ENCODE measurements around the gene EXOC4. TPM values are rescaled to one million over a fixed set of nuclear protein-coding genes. Genes with fewer than 3 reads are reported as not detected.
A peak's percentile ranks its signal among the peaks of the same experiment; 100 is the strongest.

The EXOC4 gene
- total and polyA plus RNA-seq, 2 donors (not counting 1 experiment from before 2014, with no cell fraction given), result 79.6 to 158 TPM

DNA sequence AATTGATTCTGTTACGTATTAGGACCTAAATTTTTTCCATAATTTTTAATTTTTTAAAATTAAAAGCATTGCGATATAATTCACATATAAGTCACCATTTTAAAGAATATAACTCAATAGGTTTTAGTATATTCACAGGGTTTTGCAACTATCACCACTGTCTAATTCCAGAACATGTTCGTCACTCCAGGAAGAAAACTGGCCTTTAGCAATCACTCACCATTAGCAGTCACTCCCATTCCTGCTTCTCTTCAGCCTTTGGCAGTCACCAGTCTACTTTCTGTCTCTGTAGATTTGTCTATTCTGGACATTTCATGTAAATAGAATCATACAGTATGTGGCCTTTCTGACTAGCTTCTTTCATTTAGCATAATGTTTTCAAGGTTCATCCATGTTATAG, 176.5 kb downstream of the EXOC4 start:
- no peak for TF ChIP-seq EZH2 (IDR thresholded peaks at IDR 0.05; ENCODE audit: low read length, missing control alignments)
- TF ChIP-seq, protein P1, sequence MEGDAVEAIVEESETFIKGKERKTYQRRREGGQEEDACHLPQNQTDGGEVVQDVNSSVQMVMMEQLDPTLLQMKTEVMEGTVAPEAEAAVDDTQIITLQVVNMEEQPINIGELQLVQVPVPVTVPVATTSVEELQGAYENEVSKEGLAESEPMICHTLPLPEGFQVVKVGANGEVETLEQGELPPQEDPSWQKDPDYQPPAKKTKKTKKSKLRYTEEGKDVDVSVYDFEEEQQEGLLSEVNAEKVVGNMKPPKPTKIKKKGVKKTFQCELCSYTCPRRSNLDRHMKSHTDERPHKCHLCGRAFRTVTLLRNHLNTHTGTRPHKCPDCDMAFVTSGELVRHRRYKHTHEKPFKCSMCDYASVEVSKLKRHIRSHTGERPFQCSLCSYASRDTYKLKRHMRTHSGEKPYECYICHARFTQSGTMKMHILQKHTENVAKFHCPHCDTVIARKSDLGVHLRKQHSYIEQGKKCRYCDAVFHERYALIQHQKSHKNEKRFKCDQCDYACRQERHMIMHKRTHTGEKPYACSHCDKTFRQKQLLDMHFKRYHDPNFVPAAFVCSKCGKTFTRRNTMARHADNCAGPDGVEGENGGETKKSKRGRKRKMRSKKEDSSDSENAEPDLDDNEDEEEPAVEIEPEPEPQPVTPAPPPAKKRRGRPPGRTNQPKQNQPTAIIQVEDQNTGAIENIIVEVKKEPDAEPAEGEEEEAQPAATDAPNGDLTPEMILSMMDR (conservative IDR thresholded peaks at IDR 0.05 in 1 of 2, IDR thresholded peaks at IDR 0.05 in 1 of 2; ENCODE audit: low read depth in 1 of 2, low read length in 2 of 2), result no peak
- Histone ChIP-seq H3K27ac (ENCODE audit: insufficient read depth, low read length) (no peak overlapping the region), H3K4me3 (replicated peaks in 1 of 4; ENCODE audit: control extremely low read depth in 1 of 4, insufficient read depth in 1 of 4, low read depth in 3 of 4, low read length in 4 of 4) (no peak overlapping the region), H3K36me3 (ENCODE audit: control insufficient read depth, insufficient read depth, low read length) (no peaks in the 10 kb centered on the region), H3K27me3 (ENCODE audit: control insufficient read depth, insufficient read depth, low read length) (no peaks in the 10 kb centered on the region), H3K9me3 (ENCODE audit: control insufficient read depth, insufficient read depth, low read depth, low read length) (no peaks in the 10 kb centered on the region), H3K4me2 (ENCODE audit: extremely low read depth, insufficient read depth, low read length) (no peak overlapping the region), H2AFZ (ENCODE audit: low read length) (no peak overlapping the region), H4K20me1 (ENCODE audit: control insufficient read depth, extremely low read depth, insufficient read depth, low read length) (no peaks in the 10 kb centered on the region), H3K79me2 (ENCODE audit: control insufficient read depth, insufficient read depth, low read length) (no peaks in the 10 kb centered on the region), H3K4me1 (ENCODE audit: control insufficient read depth, extremely low read depth, insufficient read depth, low read length) (no peaks in the 10 kb centered on the region), H3K9ac (ENCODE audit: insufficient read depth, low read length) (no peak overlapping the region)
- DNase-seq (ENCODE audit: low read depth in 2 of 2), result peak in 1 of 2 donors; percentile 53

DNA sequence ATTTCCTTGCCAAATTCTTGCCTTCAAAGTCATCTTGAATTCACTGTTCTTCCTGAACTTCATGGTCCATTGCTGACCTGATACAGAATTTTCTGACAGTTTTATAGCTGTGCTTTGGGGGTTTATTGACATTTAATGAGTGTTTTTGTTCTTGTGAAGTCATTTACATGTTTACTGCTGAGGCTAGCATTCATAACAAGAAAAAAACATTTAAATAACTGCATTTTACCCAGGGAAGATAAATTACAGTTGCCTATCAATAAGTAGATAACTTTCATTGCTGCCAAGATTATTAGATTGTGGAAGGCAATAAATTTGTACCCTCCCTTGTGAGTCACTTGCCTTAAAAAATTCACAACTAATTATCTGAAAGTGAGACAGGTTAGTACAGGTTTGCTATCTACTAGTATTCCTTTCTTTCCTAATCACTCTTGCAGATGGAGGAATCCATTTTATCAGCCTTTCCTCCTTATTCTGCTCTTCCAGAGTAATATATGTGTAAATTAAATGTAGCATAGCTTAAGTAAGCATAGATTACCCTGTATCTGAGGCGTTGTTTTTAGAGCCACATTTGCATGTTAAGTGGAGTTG, 178.4 kb downstream of the EXOC4 start:
- Histone ChIP-seq H3K36me3 (ENCODE audit: control insufficient read depth, insufficient read depth, low read length) (no peaks in the 10 kb centered on the region), H3K4me2 (ENCODE audit: extremely low read depth, insufficient read depth, low read length) (no peak overlapping the region), H3K27ac (ENCODE audit: insufficient read depth, low read length) (no peak overlapping the region), H3K4me1 (ENCODE audit: control insufficient read depth, extremely low read depth, insufficient read depth, low read length) (peaks cover 5% of the 10 kb centered on the region), H2AFZ (ENCODE audit: low read length) (no peak overlapping the region), H3K9me3 (ENCODE audit: control insufficient read depth, insufficient read depth, low read depth, low read length) (no peaks in the 10 kb centered on the region), H3K9ac (ENCODE audit: insufficient read depth, low read length) (no peak overlapping the region), H3K79me2 (ENCODE audit: control insufficient read depth, insufficient read depth, low read length) (no peaks in the 10 kb centered on the region), H3K4me3 (replicated peaks in 1 of 4; ENCODE audit: control extremely low read depth in 1 of 4, insufficient read depth in 1 of 4, low read depth in 3 of 4, low read length in 4 of 4) (no peak overlapping the region), H3K27me3 (ENCODE audit: control insufficient read depth, insufficient read depth, low read length) (no peaks in the 10 kb centered on the region), H4K20me1 (ENCODE audit: control insufficient read depth, extremely low read depth, insufficient read depth, low read length) (no peaks in the 10 kb centered on the region)
- DNase-seq (ENCODE audit: low read depth in 2 of 2), result no peak
- TF ChIP-seq, protein P1 (conservative IDR thresholded peaks at IDR 0.05 in 1 of 2, IDR thresholded peaks at IDR 0.05 in 1 of 2; ENCODE audit: low read depth in 1 of 2, low read length in 2 of 2), result no peak
- no peak for TF ChIP-seq EZH2 (IDR thresholded peaks at IDR 0.05; ENCODE audit: low read length, missing control alignments)

DNA sequence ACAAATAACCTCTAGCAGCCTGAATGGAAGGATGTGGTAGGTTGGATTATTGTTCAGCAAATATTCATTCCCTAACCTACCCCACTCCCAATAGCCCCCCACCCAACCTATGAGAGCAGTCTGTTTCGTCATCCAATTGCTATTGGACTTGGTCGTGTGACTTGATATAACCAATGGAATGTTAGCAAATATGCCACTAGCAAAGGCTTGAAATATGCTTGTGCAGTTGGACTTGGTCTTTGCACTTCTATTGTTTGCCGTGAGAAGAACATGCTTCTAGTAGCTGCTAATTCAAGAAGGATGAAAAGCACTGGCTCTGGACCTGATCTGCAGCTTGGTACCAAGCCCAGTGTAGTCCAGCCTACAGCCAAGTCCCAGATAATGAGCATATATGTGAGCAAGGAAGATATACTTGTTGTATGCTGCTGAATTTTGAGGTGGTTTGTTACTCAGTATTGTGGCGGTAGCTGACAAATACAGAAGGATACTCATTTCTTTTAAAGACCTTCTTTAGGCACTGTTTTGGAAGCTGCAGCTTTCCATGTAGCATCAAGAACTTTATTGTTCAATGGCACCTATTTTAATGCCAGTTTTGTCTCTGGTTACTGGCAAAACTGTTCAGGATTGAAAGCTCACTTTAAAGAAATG, 180.4 kb downstream of the EXOC4 start:
- H2AFZ ChIP-seq (ENCODE audit: low read length), result no peak overlapping the region
- H3K27me3 ChIP-seq (ENCODE audit: control insufficient read depth, insufficient read depth, low read length), result no peaks in the 10 kb centered on the region
- no peak for TF ChIP-seq EZH2 (IDR thresholded peaks at IDR 0.05; ENCODE audit: low read length, missing control alignments)
- TF ChIP-seq, protein P1 (conservative IDR thresholded peaks at IDR 0.05 in 1 of 2, IDR thresholded peaks at IDR 0.05 in 1 of 2; ENCODE audit: low read depth in 1 of 2, low read length in 2 of 2), result no peak
- no peaks in the 10 kb centered on the region for H3K36me3 ChIP-seq (ENCODE audit: control insufficient read depth, insufficient read depth, low read length)
- H3K9me3 ChIP-seq (ENCODE audit: control insufficient read depth, insufficient read depth, low read depth, low read length), result no peaks in the 10 kb centered on the region
- no peak overlapping the region for H3K9ac ChIP-seq (ENCODE audit: insufficient read depth, low read length)
- no peaks in the 10 kb centered on the region for H3K79me2 ChIP-seq (ENCODE audit: control insufficient read depth, insufficient read depth, low read length)
- H3K4me2 ChIP-seq (ENCODE audit: extremely low read depth, insufficient read depth, low read length), result no peak overlapping the region
- peaks cover 5% of the 10 kb centered on the region for H3K4me1 ChIP-seq (ENCODE audit: control insufficient read depth, extremely low read depth, insufficient read depth, low read length)
- H4K20me1 ChIP-seq (ENCODE audit: control insufficient read depth, extremely low read depth, insufficient read depth, low read length), result no peaks in the 10 kb centered on the region
- DNase-seq (ENCODE audit: low read depth in 2 of 2), result no peak
- H3K27ac ChIP-seq (ENCODE audit: insufficient read depth, low read length), result no peak overlapping the region
- no peak overlapping the region for H3K4me3 ChIP-seq (replicated peaks in 1 of 4; ENCODE audit: control extremely low read depth in 1 of 4, insufficient read depth in 1 of 4, low read depth in 3 of 4, low read length in 4 of 4)

Measured in fibroblast of lung (primary cell).